Choroid plexus epithelial cell (primary cell): ENCODE measurements around the gene CC2D1A.

Experiments used
- DNase-seq: peaks from one replicate; pipeline ENCODE4 v3.0.0-alpha.2; 2010; ENCODE audit warnings: low read depth
- H3K4me3 ChIP-seq: 2 replicates; pipeline ENCODE4 v1.5.1; 2011; ENCODE audit warnings: low read depth, mild to moderate bottlenecking, control low read depth, low read length, moderate library complexity
- TF ChIP-seq, protein P1 (sequence below): conservative IDR thresholded peaks from 2 replicates; pipeline ENCODE4 v1.5.1; 2011; ENCODE audit warnings: low read depth, mild to moderate bottlenecking, control low read depth, inconsistent platforms, low read length, moderate library complexity

CC2D1A gene

GRCh38 chr19:13892870-13893269, 13.1 kb upstream of the CC2D1A start:
- TF ChIP-seq, protein P1, sequence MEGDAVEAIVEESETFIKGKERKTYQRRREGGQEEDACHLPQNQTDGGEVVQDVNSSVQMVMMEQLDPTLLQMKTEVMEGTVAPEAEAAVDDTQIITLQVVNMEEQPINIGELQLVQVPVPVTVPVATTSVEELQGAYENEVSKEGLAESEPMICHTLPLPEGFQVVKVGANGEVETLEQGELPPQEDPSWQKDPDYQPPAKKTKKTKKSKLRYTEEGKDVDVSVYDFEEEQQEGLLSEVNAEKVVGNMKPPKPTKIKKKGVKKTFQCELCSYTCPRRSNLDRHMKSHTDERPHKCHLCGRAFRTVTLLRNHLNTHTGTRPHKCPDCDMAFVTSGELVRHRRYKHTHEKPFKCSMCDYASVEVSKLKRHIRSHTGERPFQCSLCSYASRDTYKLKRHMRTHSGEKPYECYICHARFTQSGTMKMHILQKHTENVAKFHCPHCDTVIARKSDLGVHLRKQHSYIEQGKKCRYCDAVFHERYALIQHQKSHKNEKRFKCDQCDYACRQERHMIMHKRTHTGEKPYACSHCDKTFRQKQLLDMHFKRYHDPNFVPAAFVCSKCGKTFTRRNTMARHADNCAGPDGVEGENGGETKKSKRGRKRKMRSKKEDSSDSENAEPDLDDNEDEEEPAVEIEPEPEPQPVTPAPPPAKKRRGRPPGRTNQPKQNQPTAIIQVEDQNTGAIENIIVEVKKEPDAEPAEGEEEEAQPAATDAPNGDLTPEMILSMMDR: no peak
- DNase-seq: no peak
- no peak overlapping the region for H3K4me3 ChIP-seq

GRCh38 chr19:13894552-13894951, 11.4 kb upstream of the CC2D1A start:
- no peak for DNase-seq
- H3K4me3 ChIP-seq: no peak overlapping the region
- TF ChIP-seq, protein P1: no peak

- no peak for DNase-seq
- no peak overlapping the region for H3K4me3 ChIP-seq
- TF ChIP-seq, protein P1: no peak
Observed at GRCh38 chr19:13896227-13896626, 9.8 kb upstream of the CC2D1A start.

DNA sequence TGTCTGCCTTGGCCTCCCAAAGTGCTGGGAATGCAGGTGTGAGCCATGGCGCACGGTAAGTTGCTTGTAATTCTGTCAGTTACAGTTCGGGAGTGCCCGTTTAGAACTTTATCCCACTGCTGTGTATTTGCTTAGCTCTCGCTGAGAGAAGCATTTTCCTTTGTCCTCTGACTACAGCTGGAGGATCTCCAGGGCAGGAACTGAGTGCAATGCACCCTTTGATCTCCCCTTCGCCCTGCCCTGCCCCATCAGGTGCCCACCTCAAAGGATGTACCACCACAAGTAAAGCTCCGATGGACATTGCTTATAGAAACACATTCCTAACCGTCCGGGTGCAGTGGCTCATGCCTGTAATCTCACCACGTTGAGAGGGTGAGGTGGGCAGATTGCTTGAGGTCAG, 6.6 kb upstream of the CC2D1A start:
- H3K4me3 ChIP-seq: no peak overlapping the region
- no peak for DNase-seq
- TF ChIP-seq, protein P1: no peak

DNA sequence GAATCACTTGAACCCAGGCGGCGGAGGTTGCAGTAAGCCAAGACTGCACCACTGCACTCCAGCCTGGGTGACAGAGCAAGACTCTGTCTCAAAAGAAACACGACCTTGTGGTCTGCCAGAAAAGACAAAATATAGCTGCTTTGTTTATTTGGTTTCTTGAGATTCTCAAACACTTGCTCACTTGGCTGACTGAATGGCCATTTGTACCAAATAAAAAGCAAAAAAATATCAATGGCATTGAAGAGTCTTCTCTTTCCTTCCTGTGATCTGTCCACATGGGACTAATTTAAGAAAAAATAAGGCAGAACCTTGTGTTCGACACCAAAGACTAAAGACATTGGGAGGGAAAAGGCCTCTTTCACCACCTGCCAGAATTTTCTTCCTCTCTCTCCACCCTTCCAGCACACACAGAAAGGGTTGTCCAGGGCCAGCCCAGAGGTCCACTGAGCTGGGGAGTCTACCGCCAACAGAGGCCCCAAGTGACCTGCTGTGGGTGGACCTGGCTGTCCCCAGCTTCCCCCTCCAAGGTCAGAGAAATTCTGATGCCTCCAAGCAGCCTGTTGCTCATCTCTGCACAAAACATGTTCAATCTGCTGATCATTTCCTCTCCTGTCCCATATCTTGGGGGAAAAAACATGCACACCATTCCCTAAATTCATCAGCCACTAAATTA, 6.0 kb upstream of the CC2D1A start:
- H3K4me3 ChIP-seq: no peak overlapping the region
- DNase-seq: no peak
- TF ChIP-seq, protein P1: no peak

GRCh38 chr19:13902993-13903555, 2.9 kb upstream of the CC2D1A start:
- no peak overlapping the region for H3K4me3 ChIP-seq
- TF ChIP-seq, protein P1: peak; percentile 63
- DNase-seq: peak; percentile 29

DNA sequence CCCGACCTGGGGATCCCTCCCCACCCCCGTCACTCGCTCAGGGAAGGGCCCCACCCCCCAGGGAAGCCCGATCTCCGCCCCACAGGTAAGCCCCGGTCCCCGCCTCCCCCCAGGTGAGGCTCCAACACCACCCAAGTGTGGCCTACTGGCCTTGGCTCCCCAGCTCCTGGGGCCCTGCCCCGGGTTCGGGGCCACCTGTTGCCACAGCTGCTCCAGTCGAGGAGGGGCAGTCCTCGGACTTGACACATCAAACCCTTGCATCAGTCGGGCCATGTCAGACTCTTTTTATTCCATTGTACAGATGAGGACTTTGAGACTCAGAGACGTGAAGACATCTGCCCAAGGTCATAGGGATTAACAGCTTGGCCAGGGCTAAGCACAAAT, 512 bp downstream of the CC2D1A start:
- DNase-seq: peak; percentile 12
- TF ChIP-seq, protein P1: no peak
- H3K4me3 ChIP-seq: peak overlapping the region; percentile 86
